GM19240 (cell line): ENCODE data around the gene NRXN3.

Experiments used
- DNase-seq: peaks from one replicate; pipeline ENCODE4 v3.0.0; 2011; ENCODE audit warnings: low spot score; ENCODE audit not compliant: insufficient read length

NRXN3 gene

DNA sequence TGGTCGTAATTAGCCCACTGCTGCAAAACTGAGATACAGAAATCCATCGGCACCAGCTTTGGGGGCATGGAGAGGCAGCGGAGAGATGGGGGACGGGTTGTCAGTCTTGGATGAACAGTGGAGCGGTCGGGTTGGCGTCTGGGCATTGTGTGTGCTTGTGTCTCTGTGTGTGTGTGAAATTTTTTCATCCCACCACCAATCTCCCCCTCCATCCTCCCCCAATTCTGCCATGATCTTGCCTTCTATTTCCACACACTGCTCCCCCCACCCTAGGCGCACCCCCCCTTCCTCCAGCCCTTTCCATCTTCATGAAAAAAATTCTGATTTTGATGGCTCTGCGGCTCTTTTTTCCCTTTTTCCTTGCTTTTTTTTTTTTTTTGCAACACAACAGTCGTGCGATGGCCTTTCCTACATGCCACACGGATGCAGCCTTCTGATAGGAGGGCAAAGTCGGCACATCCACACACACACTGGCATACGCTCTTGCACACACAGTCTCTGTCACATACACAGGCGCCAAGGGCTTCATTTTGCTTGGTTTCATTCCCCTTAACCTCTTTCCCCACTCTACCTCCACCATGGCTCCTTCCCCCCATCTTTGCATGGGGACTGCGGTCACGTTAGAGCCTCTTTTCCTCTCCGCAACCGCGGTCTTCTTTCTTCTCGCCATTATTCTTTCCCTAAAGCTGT lies 3.3 kb downstream of the NRXN3 start:
- no peak for DNase-seq

DNA sequence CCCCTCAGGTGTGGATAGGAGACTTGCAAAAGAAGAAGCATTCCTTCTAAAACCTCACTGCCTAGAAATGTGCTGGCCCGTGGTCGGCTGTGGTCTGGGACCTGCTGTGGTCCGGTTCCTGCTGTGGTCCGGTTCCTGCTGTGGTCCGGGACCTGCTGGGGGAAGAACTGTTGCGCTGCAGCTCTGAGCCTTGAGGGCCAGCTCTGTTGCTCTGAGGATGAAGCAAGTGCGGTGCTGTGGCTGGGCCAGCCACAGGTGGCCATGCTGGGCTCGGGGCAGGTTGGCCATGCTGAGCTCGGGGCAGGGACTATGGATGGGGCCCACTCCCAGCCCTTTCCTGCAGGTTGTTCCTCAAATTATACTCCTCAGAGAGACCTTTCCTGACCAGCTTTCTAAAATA lies 5.2 kb downstream of the NRXN3 start:
- no peak for DNase-seq

DNA sequence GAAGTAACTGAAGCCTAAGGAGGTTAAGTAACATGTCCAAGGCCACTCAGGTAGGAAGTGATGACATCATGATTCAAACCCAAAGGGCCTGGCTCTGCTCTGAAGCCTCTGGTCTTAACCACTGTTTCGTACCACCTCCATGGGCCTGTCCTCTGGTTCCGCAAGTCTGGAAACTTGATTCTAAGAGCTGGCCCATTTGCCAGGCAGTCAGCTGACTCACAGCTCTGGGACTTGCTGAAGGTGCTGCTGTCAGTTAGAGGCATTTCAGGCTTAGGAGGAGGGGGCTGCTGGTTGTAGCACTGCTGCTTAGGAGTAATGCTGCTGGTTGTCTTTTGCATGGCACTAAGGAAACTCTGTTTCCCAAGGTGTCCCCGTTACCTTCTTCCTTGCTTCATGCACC lies 7.9 kb downstream of the NRXN3 start:
- DNase-seq, result no peak

DNA sequence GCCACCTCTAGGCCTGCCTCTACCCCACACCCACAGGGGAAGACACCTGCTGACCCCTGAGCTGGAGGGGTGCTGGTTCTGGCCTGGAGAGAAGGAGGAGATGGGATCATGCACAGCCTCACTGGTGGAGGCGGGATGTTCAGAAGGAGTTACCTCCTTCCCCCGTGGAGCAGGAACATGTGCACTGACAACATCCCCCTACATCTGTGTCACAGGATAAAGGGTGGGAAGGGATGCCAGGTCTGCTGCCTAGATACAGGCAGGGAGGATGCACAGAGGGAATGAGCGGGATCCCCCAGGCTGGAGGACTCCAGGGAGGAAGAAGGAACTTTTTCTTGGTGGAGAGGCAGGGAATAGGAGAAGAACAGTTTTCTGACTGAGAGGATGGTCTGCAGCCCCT lies 8.8 kb downstream of the NRXN3 start:
- no peak for DNase-seq

GRCh38 chr14:78181270-78181669 lies 11.1 kb downstream of the NRXN3 start:
- no peak for DNase-seq

DNA sequence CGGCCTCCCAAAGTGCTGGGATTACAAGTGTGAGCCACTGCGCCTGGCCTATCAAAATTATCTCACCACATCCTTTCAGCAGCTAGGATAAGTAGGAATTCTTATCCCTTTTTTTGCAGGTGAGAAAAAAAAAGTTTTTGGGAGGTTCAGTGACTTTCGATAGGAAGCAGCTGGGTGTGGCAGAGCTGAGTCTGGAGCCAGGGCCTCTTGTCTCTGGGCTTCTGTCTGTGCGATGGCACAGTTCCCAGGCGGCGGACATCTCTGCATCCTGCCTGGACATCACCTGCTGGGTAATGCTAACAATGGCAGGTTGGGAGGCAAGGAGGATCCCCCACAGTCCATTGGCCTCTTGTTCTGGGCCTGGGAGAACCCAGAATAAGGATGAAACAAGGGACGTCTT lies 12.5 kb downstream of the NRXN3 start:
- DNase-seq, result no peak

DNA sequence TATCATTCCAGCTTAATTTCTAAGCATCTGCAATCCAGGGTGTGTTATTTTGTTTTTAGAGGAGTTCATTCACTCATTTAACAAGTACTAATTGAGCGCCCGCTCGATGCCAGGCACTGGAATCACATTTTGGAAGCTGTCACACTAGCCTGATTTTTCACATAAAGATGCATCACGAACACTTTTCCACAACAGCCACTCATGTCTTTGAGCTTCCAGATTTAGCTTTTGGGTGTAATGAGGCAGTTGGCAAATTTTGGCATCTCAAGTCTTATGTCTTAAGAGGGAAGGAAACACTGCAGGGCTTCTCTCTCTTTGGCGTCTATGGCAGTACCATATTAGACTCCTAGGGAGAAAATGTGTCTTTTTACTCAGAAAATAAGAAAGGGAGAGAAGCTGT lies 14.0 kb downstream of the NRXN3 start:
- no peak for DNase-seq

DNA sequence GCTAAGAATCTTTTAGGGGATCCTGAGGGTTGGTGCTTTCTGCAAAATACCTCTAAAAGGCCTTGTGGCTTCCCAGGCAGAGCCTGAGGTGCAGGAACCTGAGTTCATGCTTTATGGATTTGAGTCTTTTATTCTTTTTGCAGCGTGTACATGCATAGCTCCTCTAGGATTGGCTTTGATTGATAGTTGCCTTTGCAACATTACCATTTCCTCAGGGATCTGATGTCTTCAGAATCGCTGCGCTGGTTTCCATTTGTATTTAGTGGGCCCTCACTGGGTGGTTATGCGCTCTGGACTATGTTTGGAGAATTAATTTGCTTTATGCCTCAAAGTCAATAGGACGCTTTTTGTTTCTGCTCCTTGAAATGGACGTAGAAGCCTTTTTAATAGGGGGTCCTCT lies 16.1 kb downstream of the NRXN3 start:
- no peak for DNase-seq

DNA sequence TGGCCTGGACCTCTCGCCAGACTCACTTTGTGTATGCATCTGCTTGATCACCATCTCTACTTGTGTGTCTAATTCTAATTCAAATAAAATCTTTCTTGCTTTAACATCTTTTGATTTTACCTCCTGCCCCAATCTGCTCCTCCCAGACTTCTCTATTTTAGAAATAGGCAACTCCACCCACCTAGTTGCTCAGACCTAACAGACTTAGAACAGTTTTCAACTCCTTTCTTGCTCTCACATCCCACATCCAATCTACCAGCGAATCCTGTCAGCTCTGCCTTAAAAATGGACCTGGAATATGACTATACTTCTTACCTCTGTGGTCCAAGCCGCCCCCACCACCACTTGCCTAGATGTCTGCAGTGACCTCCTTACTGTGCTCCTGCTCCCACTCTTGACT lies 18.7 kb downstream of the NRXN3 start:
- no peak for DNase-seq

DNA sequence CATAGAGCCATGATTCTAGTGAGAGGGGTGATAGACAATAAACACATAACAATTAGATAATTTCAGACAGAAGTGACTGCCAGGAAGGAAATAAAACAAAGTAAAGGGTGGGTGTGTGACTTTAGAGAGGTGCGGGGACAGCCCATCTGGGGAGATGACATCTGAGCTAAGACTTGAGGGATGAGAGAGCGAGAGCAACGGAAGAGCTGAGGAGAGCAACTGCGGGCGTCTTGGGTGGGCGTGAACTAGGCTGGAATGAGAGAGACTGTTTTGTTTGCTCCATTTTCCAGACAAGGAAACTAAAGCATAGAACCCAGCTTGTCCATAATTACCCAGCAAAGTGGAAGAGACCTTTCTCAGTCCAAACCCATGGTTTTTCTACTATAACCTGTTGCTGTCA lies 25.3 kb downstream of the NRXN3 start:
- no peak for DNase-seq

DNA sequence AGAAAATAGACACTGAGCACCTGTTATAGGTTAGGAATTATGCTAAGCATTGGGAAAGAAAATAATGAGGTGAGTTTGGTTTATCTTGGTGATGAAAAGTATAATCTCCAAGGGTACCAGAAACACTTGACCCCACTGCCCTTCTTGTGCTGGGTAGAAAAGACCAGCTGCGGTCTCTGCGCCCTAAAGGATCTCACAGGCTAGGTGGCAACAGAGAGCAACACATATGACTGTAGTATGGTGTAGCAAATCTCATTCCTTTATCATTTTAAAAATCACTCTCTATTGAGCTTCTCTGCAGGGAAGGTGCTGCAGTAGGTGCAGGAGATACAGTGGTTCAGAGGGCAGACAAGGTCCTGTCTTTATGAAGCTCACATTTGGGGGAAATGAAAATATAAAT lies 26.1 kb downstream of the NRXN3 start:
- no peak for DNase-seq

GRCh38 chr14:78197051-78197450 lies 26.9 kb downstream of the NRXN3 start:
- no peak for DNase-seq

GRCh38 chr14:78202163-78202562 lies 32.0 kb downstream of the NRXN3 start:
- no peak for DNase-seq

DNA sequence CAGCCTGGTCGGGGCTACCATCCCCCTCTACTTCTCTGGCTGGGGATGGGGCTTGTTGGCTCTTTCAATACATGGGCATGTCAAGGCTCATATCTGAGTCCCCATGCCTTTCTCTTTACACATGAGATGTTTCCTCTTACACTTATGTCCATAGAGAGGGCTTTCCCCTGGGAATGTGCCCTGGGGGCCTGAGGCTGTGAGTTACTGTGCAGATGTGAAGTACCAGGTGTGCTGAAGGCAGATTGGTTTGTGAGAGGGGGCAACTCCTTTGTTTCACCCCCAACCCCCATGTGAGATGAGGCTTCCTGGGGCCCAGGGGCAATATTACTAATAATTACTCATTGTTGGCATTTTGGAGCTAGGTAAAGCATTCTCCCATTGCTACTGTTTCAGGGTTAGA lies 32.8 kb downstream of the NRXN3 start:
- DNase-seq, result no peak

DNA sequence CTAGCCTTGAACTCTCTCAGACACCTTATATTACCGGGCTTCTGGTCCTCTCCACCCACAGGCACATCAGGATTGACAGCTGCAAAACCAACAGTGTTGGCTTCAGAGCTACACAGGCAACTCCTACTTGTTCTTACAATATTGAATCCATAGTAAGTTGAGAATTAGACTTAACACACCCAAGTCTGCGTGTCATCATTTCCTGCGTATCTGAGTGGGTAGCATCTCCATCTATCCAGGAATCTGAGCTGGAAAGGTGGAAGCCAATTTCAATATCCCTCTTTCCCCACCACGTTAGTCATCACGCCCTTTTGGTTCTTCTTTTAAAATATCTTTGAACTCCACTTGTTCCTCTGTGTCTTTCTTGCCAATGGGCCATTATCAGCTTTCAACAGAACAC lies 37.2 kb downstream of the NRXN3 start:
- no peak for DNase-seq

GRCh38 chr14:78220273-78220672 lies 50.1 kb downstream of the NRXN3 start:
- DNase-seq, result no peak

DNA sequence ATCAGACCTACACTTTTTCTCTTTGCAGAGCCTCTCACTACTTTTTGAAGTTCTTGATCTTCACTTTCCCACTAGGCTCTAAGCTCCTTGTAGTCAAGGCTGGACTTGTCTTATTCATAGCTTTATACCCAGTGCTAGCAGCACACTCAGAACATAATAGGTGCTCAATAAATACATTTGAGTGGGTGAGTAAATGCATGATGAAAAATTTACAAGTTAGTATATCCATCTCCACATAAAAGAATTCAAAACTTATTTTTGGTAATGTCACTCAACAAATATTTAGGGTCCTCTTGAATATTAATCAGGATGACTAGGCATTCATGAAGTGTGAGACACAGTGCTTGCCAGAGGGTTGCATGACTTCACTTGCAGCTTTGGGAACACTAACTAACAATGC lies 52.6 kb downstream of the NRXN3 start:
- DNase-seq, result no peak

DNA sequence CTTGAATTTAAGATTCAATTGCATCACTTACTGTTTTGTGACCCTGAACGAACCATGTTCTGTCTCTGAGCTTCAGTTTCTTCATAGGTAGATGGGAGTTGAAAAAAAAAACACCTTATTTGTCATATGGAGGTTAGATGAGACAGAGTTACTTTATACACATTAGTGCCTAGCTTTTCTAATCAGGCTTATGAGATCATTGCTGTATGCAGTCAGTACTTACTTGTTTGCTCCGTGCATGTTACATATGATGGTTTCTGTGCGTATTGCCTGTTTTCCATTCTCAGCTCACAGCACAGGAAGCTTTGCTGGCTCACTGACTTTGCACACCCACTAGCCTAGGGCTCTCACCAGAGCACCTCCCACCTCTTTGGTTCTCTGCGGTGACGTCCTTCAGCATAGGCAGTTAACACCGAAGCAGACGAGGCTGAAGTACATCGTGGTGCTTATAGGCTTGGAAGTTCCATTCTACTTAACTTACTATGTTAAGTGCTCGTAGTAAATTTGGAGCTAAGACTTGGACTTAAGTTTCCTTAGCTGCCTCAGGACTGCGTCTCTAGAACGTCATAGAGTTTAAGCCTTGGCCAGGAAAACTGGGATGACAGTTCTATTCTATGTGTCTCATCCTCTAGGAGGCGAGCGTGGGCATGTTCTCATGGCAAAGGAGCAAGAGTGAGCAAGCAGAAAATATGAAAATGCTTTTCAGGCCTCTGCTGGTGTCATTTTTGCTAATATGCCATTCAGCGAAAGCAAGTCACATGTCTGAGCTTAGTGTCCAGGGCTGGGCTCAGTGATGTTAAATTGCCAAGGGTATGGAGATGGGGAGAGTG lies 57.3 kb downstream of the NRXN3 start:
- no peak for DNase-seq

- DNase-seq, result no peak
Measured at GRCh38 chr14:78228702-78229327, 58.6 kb downstream of the NRXN3 start.

DNA sequence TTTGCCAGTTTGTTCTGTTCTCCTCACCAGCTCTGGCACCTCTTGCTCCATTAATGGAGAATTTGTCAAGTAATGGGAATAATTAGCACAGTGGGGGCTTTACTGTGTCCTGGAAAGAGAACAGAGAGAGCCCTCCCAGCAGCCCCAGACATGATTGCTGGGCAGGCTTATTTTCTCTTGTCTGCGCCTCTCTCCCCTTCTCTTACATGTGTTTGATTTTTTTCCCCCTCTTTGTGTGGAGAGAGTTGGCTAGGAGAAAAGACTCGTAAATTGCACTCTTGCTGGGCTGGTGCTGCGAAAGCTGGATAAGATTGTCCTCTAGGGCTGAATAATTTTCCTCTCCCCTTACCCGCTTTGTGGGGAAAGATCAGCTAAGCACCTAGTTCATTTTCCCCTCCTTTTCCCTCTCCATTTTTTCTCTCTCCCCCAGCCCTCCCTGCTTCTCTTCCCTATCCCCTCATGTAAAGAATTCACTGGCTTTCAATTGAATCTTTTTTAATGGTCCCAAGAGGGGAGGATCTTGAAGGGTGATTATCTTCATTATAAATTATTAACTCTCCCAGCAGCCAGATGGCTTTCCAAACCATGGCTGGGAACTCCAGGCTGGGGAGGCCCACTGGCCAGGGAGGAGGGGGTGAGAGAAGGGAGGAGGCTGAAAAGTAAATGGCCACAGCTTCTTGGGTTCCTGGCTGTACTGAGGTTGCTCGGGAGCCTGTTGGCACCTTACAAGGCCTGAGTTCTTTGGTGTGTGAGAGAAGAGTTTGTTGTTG lies 62.2 kb downstream of the NRXN3 start:
- no peak for DNase-seq

DNA sequence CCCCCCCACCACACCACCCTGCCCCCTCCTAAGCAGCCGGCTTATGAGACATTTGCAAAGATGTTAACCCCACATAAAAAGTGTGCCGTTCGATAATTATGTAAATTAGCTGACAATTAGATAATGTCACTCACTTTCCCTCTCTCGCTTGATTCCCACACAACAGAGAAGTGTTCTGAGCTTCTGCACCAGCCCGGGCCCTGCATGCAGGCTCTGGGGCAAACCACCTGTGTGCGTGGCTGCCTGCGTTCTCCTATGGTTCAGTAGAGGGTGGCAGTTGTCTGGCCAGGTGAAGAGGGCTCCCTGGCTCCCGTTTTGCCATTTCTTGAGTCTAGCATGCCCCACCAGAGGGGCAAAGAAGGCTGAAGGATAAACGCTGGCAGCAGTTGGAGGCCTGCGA lies 68.0 kb downstream of the NRXN3 start:
- no peak for DNase-seq

GRCh38 chr14:78240567-78240966 lies 70.4 kb downstream of the NRXN3 start:
- no peak for DNase-seq
